Hematopoietic multipotent progenitor cell treated with erythropoietin and hydrocortisone succinate and interleukin-3 and kit ligand, for 8 days (in vitro differentiated cells): Measurements from ENCODE around the gene THAP4.
"Not testable (repeated sequence)": the region's sequence is repeated elsewhere in the genome, so short reads cannot be mapped to it uniquely, and the experiment has no call there.

ENCODE experiments used
- DNase-seq: peaks from one replicate; pipeline ENCODE4 v3.0.0-alpha.2; 2015

THAP4 gene

GRCh38 chr2:241662731-241663130, 25.8 kb upstream of the THAP4 start:
- not testable (repeated sequence) for DNase-seq

- no peak for DNase-seq
These were observed 23.7 kb upstream of the THAP4 start for GRCh38 chr2:241660593-241661213.

GRCh38 chr2:241659150-241659739, 22.3 kb upstream of the THAP4 start:
- DNase-seq: peak; percentile 67

GRCh38 chr2:241658296-241658695, 21.3 kb upstream of the THAP4 start:
- DNase-seq: no peak

GRCh38 chr2:241657786-241658254, 20.9 kb upstream of the THAP4 start:
- no peak for DNase-seq

- no peak for DNase-seq
These were observed 19.3 kb upstream of the THAP4 start for GRCh38 chr2:241656190-241656741.

- no peak for DNase-seq
These were observed 18.7 kb upstream of the THAP4 start for GRCh38 chr2:241655516-241656189.

GRCh38 chr2:241654551-241654950, 17.6 kb upstream of the THAP4 start:
- DNase-seq: no peak

GRCh38 chr2:241653210-241653750, 16.3 kb upstream of the THAP4 start:
- DNase-seq: no peak

GRCh38 chr2:241652722-241653121, 15.8 kb upstream of the THAP4 start:
- no peak for DNase-seq

GRCh38 chr2:241652142-241652541, 15.2 kb upstream of the THAP4 start:
- no peak for DNase-seq

- DNase-seq: no peak
These were observed 13.0 kb upstream of the THAP4 start for GRCh38 chr2:241649927-241650326.

- DNase-seq: no peak
These were observed 12.4 kb upstream of the THAP4 start for GRCh38 chr2:241649404-241649803.

GRCh38 chr2:241648453-241648852, 11.5 kb upstream of the THAP4 start:
- DNase-seq: no peak

GRCh38 chr2:241645915-241646645, 9.1 kb upstream of the THAP4 start:
- no peak for DNase-seq

GRCh38 chr2:241645056-241645914, 8.3 kb upstream of the THAP4 start:
- DNase-seq: no peak

GRCh38 chr2:241641631-241642030, 4.7 kb upstream of the THAP4 start:
- DNase-seq: no peak

GRCh38 chr2:241640165-241640795, 3.3 kb upstream of the THAP4 start:
- DNase-seq: no peak

GRCh38 chr2:241639385-241639784, 2.4 kb upstream of the THAP4 start:
- no peak for DNase-seq

- no peak for DNase-seq
These were observed 2.0 kb upstream of the THAP4 start for GRCh38 chr2:241638940-241639339.
